ENCODE results near the gene BIRC6.
"Not testable (repeated sequence)": the region's sequence is repeated elsewhere in the genome, so short reads cannot be mapped to it uniquely, and the experiment has no call there.

Gene BIRC6

GRCh38 chr2:32504877-32505478, 148.2 kb downstream of the BIRC6 start:
- DNase-seq (ENCODE audit: low read depth in 3 of 3), result no peak

DNA sequence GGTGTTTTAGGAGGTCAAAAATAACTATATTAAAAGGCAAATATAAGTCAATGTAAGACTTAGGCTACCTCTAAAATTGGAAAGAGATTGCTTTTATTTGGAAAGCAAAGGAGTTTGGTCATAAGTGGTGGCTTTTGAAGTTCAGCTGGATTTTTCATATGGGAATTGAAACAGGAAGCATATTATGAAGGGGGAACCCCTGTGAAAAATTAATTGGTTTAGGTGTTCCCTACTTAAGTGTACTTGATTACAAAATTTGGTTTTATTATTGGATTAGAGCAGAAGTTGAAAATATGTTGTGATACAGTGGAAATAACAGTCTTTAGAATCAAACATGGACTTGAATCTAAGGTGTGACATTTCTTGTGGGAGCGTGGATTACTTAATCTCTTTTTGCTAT, 149.6 kb downstream of the BIRC6 start:
- no peak for DNase-seq (ENCODE audit: low read depth in 3 of 3)

DNA sequence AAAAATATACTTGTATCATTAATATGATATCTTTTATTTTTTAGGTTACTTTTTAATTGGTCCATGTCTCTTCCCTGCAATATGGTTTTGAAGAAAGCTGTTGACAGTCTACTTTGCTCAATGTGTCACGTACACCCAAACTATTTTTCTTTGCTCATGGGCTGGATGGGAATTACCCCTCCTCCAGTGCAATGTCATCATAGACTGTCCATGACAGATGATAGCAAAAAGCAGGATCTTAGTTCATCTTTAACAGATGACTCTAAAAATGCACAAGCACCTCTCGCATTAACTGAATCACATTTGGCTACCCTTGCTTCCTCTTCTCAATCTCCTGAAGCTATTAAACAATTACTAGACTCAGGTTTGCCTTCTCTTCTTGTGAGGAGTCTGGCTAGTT, 158.1 kb downstream of the BIRC6 start:
- no peak for DNase-seq (ENCODE audit: low read depth in 3 of 3)

DNA sequence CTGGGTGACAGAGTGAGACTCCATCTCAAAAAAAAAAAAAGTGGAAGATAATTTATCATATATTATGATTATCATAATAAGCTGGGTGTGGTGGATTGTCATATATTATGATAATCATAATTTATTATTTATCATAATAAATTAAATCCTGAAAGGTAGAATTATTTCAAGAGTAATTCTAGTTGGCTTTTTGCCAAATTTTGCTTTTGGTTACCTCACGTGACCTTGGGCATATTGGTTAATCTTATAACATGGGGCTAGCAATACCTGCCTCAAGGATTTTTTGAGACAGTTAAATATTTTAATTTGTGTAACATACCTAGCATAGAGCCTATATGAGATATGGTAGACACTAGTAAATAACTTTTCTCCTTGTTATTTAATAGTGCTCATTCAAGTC, 159.7 kb downstream of the BIRC6 start:
- no peak for DNase-seq (ENCODE audit: low read depth in 3 of 3)

DNA sequence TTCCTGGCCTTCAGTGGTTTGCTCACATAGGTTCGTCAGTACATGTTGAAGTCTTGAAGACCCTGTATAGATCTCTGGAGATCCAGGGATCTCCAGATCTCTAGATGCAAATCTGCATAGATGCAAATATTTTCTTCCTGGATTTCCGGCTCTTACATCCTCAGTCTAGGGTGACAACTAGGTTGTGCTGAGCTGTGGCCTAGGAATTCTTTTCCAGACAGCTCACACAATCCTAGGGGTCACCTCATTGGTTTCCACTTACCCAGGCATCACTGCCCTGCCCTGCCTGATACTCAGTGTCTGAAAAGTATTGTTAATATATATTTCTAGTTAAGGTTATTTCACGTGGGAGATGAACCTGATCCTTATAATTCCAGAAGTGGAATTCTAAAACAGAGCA, 165.9 kb downstream of the BIRC6 start:
- no peak for DNase-seq (ENCODE audit: low read depth in 3 of 3)

- DNase-seq (ENCODE audit: low read depth in 3 of 3), result no peak
These were observed 166.9 kb downstream of the BIRC6 start for GRCh38 chr2:32523686-32524085.

- no peak for DNase-seq (ENCODE audit: low read depth in 3 of 3)
These were observed 175.5 kb downstream of the BIRC6 start for GRCh38 chr2:32532341-32532740.

DNA sequence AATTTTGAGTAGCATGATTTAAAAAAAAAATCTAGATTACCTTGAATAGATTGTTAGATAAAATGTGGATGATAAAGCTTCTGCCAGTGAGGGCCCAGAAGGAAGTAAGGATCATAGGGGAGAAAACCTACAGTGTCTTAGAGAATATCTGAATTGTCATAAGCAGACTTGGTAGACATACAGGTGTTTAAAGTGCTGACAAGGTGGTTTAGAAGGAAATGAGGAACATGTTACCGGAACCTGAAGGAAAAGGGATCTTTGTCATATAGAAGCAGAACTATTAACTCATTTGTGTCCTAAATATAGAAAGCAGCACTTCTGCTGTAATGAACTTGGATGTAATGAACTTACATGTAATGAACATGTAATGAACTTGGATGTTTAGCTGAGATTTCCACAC, 176.1 kb downstream of the BIRC6 start:
- DNase-seq (ENCODE audit: low read depth in 3 of 3), result no peak

DNA sequence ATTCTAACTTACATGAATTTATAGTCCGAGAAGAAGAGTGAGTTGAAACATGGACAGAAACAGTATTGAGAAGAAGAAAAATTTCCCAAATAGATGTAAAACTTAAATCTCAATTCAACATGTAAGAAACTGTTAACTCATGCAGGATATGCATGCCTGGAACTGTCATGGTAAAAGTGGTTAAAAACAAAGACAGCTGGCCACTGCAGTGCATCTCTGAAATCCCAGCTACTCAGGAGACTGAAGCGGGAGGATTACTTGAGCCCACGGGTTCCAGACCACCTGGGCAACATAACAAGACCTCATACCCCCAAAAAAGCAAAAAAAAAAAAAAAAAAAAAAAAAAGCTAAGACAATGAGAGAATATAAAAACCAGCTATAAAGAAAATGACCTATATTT, 178.0 kb downstream of the BIRC6 start:
- DNase-seq (ENCODE audit: low read depth in 3 of 3), result no peak

DNA sequence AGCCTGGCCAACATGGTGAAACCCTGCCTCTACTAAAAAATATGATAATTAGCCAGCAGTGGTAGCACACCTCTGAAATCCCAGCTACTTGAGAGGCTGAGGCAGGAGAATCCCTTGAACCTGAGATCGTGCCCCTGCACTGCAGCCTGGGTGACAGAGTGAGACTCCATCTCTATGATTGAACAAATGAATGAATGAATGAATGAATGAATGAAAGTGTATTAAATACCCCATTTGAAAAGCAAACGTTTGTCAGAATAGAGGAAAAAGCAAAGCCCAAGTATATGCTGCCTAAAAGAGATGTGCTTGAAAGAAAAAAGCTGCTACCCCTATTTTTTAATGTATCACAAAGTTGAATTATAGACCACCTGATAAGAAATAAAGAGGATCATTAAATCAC, 181.9 kb downstream of the BIRC6 start:
- no peak for DNase-seq (ENCODE audit: low read depth in 3 of 3)

DNA sequence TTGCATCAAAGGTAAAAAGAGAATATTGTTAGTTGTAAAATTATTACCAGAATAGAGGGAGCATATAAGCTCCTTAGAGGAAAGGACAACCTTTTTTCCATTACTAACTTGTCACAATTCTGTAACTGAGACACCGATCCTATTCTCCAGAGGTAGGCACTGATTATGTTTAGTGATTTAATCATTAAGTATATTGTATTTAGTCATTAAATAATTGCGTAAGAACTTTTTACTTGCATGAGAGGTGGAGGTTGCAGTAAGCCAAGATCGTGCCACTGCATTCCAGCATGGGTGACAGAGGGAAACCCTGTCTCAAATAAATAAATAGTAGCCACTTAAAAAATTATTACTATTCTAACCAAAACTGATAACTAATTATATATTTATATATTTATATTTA, 195.7 kb downstream of the BIRC6 start:
- not testable (repeated sequence) for DNase-seq (ENCODE audit: low read depth in 3 of 3)

- no peak for DNase-seq (ENCODE audit: low read depth in 3 of 3)
These were observed 197.1 kb downstream of the BIRC6 start for GRCh38 chr2:32553829-32554432.

GRCh38 chr2:32558492-32558891, 201.7 kb downstream of the BIRC6 start:
- no peak for DNase-seq (ENCODE audit: low read depth in 3 of 3)

- no peak for DNase-seq (ENCODE audit: low read depth in 3 of 3)
These were observed 202.3 kb downstream of the BIRC6 start for GRCh38 chr2:32559136-32559535.

DNA sequence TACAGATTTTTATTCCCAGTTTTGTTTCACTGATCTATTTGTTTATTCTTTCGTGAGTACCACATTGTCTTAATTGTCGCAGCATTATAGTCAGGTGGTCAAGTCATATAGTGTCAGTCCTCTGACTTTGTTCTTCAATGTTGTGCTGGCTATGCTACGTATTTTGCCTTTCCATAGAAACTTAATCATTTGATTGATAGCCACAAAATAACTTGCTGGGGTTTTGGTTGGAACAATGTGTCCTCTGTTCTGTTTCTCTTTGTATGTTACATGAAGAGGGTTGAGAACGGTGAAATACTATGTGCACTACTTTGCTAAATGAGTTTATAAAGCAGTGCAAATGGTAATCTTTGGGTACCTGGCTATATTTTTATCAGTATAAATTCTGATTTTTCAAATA, 206.1 kb downstream of the BIRC6 start:
- no peak for DNase-seq (ENCODE audit: low read depth in 3 of 3)

GRCh38 chr2:32564417-32565035, 207.7 kb downstream of the BIRC6 start:
- DNase-seq (ENCODE audit: low read depth in 3 of 3), result no peak

GRCh38 chr2:32565902-32566301, 209.1 kb downstream of the BIRC6 start:
- no peak for DNase-seq (ENCODE audit: low read depth in 3 of 3)

DNA sequence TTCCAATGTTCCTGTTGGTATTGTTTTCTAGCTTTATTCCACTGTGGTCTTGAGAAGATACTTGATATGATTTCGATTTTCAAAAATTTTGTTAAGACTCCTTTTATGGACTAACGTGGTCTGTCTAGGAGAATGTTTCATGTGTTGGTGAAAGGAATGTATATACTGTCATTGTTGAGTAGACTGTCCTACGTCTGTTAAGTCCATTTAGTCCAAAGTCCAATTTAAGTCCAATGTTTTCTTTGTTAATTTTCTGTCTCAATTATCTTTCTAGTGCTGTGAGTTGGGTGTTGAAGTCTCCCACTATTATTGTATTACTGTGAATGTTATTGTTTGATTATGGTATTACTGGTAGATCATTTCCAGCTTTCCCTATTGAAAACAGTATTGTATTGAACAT, 215.2 kb downstream of the BIRC6 start:
- DNase-seq (ENCODE audit: low read depth in 3 of 3), result no peak

DNA sequence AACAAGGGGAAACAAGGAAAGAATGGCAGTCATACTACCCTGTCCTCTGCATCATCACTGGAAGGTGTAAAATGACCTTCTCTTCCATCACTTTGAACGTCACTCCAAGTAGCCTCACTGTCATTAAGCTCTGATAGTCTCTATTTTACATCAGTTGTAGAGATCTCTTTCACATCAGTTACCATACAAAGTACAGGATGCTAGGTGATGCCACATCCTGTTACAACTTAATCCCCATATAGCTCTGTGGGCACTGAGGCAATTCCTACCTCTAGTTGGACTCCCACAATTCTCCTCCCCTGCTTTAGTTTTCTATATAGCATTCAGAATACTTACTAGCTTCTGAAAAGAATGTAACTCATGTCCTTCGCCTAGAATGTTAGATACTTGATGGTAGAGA, 215.9 kb downstream of the BIRC6 start:
- DNase-seq (ENCODE audit: low read depth in 3 of 3), result no peak

- no peak for DNase-seq (ENCODE audit: low read depth in 3 of 3)
These were observed 235.0 kb downstream of the BIRC6 start for GRCh38 chr2:32591669-32592463.

GRCh38 chr2:32594573-32594972, 237.8 kb downstream of the BIRC6 start:
- DNase-seq (ENCODE audit: low read depth in 3 of 3), result no peak

DNA sequence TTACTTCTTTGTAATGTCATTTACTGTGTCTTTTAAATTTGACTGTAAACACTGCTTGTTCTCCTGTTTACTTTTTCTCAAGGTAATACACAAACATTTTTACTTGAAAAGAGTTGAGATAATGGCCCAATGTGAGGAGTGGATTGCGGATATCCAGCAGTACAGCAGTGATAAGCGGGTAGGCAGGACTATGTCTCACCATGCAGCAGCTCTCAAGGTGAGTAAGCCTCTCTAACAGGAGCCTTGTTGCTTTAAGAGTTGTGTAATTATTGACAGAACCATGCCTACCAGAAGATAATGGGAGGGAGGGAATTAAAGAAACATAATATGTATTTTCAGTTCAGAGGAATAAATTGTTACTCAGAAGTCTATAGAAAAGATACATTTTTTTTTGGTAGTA, 254.5 kb downstream of the BIRC6 start:
- no peak for DNase-seq (ENCODE audit: low read depth in 3 of 3)

DNA sequence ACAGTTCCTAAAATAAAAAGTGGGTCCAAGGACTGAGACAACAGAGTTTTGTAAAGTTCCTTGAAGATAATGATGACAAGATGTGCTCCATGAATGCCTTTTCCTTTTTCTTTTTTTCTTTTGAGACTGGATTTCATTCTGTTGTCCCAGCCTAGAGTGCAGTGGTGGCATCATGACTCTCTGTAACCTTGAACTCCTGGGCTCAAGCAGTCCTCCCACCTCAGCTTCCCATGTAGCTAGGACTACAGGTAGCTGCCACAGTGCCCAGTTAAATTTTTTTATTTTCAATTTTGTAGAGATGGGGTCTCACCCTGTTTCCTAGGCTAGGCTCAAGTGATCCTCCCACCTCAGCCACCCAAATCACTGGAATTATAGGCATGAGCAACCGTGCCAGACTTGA, 254.9 kb downstream of the BIRC6 start:
- no peak for DNase-seq (ENCODE audit: low read depth in 3 of 3)
